Neural progenitor cell (in vitro differentiated cells): ENCODE data around the gene JPH3. TPM values are rescaled to one million over a fixed set of nuclear protein-coding genes. Genes with fewer than 3 reads are reported as not detected.

Experiments used
- DNase-seq: peaks from one replicate; pipeline ENCODE4 v3.0.0-alpha.2; 2016; ENCODE audit warnings: low spot score
- H2AFZ ChIP-seq: fragments of 200-600 bp; sonication (generic); replicated peaks from 2 replicates; pipeline ENCODE4 v1.6.1; 2016; ENCODE audit warnings: antibody characterized with exemption
- H3F3A ChIP-seq: fragments of 200-600 bp; sonication (generic); 2 replicates; pipeline ENCODE4 v1.6.1; 2016; ENCODE audit warnings: antibody characterized with exemption, low read depth
- H3K27ac ChIP-seq: fragments of 200-600 bp; sonication (generic); 2 replicates; pipeline ENCODE4 v1.5.1; 2016; ENCODE audit warnings: mild to moderate bottlenecking
- H3K27me3 ChIP-seq: fragments of 200-600 bp; sonication (generic); 2 replicates; pipeline ENCODE4 v1.6.1; 2016; ENCODE audit warnings: mild to moderate bottlenecking, moderate library complexity
- H3K36me3 ChIP-seq: fragments of 200-600 bp; sonication (generic); 2 replicates; pipeline ENCODE4 v1.5.1; 2016
- H3K4me1 ChIP-seq: fragments of 200-600 bp; sonication (generic); 2 replicates; pipeline ENCODE4 v1.6.1; 2016; ENCODE audit warnings: mixed run types
- H3K4me2 ChIP-seq: fragments of 200-600 bp; sonication (generic); 2 replicates; pipeline ENCODE4 v1.6.1; 2016
- H3K4me3 ChIP-seq: fragments of 200-600 bp; sonication (generic); 2 replicates; pipeline ENCODE4 v1.5.1; 2016
- H3K79me2 ChIP-seq: fragments of 200-600 bp; sonication (generic); 2 replicates; pipeline ENCODE4 v1.6.1; 2016; ENCODE audit warnings: low read depth
- H3K9ac ChIP-seq: fragments of 200-600 bp; sonication (generic); 2 replicates; pipeline ENCODE4 v1.6.1; 2016
- H3K9me3 ChIP-seq: fragments of 200-600 bp; sonication (generic); 2 replicates; pipeline ENCODE4 v1.5.1; 2016; ENCODE audit warnings: low read depth
- H4K20me1 ChIP-seq: fragments of 200-600 bp; sonication (generic); 2 replicates; pipeline ENCODE4 v1.6.1; 2016; ENCODE audit warnings: low read depth
- H3K27ac Mint-ChIP-seq: 3 replicates; pipeline ENCODE4 v1.8.0; 2021; ENCODE audit warnings: mixed read lengths
- H3K27me3 Mint-ChIP-seq: 2 replicates; pipeline ENCODE4 v1.8.0; 2022; ENCODE audit warnings: low read depth, mild to moderate bottlenecking, inconsistent platforms, moderate library complexity, mixed read lengths; ENCODE audit not compliant: insufficient read depth
- H3K36me3 Mint-ChIP-seq: 3 replicates; pipeline ENCODE4 v1.8.0; 2021; ENCODE audit warnings: mixed read lengths
- H3K4me1 Mint-ChIP-seq: 3 replicates; pipeline ENCODE4 v1.8.0; 2021; ENCODE audit warnings: mixed read lengths
- H3K4me3 Mint-ChIP-seq: 3 replicates; pipeline ENCODE4 v1.8.0; 2021; ENCODE audit warnings: mild to moderate bottlenecking, moderate library complexity, mixed read lengths
- H3K9me3 Mint-ChIP-seq: 3 replicates; pipeline ENCODE4 v1.8.0; 2020; ENCODE audit warnings: mixed read lengths
- EZH2 ChIP-seq: fragments of 200-600 bp; sonication (generic); IDR thresholded peaks from 2 replicates; pipeline ENCODE4 v1.6.1; 2017; ENCODE audit warnings: antibody characterized with exemption, mild to moderate bottlenecking, moderate library complexity
- EZH2phosphoT487 ChIP-seq: fragments of 200-600 bp; sonication (generic); IDR thresholded peaks from 2 replicates; pipeline ENCODE4 v1.6.1; 2017; ENCODE audit warnings: antibody characterized with exemption
- total RNA-seq: library from RNA; depleted of rRNA; stranded (reverse); fragments of >200 nt; gene quantifications from 2 replicates; pipeline ENCODE4 v1.2.3, GENCODE V29; 2015; ENCODE audit warnings: low replicate concordance
- TF ChIP-seq, protein P1 (sequence below): fragments of 200-600 bp; sonication (generic); IDR thresholded peaks from 2 replicates; pipeline ENCODE4 v1.5.1; 2017; ENCODE audit warnings: antibody characterized with exemption, mild to moderate bottlenecking

Gene JPH3
- total RNA-seq, 1 donor from 2014 or later = 7.1 TPM

- H3K9me3 ChIP-seq = no peaks in the 10 kb centered on the region
- H3K4me1 Mint-ChIP-seq = peaks cover 23% of the 10 kb centered on the region
- H3K36me3 ChIP-seq = no peaks in the 10 kb centered on the region
- H3K79me2 ChIP-seq = no peaks in the 10 kb centered on the region
- no peaks in the 10 kb centered on the region for H3K4me1 ChIP-seq
- H3K9ac ChIP-seq = no peak overlapping the region
- H3K27me3 ChIP-seq = no peaks in the 10 kb centered on the region
- TF ChIP-seq, protein P1, sequence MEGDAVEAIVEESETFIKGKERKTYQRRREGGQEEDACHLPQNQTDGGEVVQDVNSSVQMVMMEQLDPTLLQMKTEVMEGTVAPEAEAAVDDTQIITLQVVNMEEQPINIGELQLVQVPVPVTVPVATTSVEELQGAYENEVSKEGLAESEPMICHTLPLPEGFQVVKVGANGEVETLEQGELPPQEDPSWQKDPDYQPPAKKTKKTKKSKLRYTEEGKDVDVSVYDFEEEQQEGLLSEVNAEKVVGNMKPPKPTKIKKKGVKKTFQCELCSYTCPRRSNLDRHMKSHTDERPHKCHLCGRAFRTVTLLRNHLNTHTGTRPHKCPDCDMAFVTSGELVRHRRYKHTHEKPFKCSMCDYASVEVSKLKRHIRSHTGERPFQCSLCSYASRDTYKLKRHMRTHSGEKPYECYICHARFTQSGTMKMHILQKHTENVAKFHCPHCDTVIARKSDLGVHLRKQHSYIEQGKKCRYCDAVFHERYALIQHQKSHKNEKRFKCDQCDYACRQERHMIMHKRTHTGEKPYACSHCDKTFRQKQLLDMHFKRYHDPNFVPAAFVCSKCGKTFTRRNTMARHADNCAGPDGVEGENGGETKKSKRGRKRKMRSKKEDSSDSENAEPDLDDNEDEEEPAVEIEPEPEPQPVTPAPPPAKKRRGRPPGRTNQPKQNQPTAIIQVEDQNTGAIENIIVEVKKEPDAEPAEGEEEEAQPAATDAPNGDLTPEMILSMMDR = no peak
- TF ChIP-seq EZH2 (no peak), EZH2phosphoT487 (no peak)
- no peak overlapping the region for H3K27ac Mint-ChIP-seq
- DNase-seq = no peak
- peaks cover 8% of the 10 kb centered on the region for H3K27me3 Mint-ChIP-seq
- no peak overlapping the region for H3K4me2 ChIP-seq
- H4K20me1 ChIP-seq = no peaks in the 10 kb centered on the region
- no peak overlapping the region for H2AFZ ChIP-seq
- H3K9me3 Mint-ChIP-seq = no peaks in the 10 kb centered on the region
- H3K36me3 Mint-ChIP-seq = no peaks in the 10 kb centered on the region
- H3F3A ChIP-seq = peaks cover 3% of the 10 kb centered on the region
- H3K4me3 ChIP-seq = no peak overlapping the region
- no peak overlapping the region for H3K27ac ChIP-seq
- no peak overlapping the region for H3K4me3 Mint-ChIP-seq
These were observed 21.4 kb upstream of the JPH3 start for GRCh38 chr16:87580855-87581261.

DNA sequence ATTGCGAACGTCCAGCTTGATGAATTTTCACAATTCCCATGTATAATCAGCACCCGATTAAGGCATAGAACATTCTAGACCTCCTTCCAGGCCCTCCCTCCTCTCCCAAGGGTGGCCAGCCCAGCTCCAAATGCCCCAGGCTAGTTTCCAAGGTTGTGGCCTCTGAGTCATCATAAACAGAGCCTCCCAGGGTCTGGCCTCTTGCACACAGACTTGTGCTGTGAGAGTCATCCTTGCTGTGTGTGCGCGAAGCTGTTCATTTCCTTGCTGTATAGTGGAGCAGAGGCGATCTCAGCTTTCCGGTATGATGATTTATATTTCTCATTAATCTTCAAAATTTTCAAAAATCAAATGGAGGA, 20.5 kb upstream of the JPH3 start:
- Histone ChIP-seq H3K4me1 (no peaks in the 10 kb centered on the region), H3K9me3 (no peaks in the 10 kb centered on the region), H3F3A (no peaks in the 10 kb centered on the region), H2AFZ (no peak overlapping the region), H4K20me1 (no peaks in the 10 kb centered on the region), H3K9ac (no peak overlapping the region), H3K27me3 (no peaks in the 10 kb centered on the region), H3K4me2 (no peak overlapping the region), H3K36me3 (no peaks in the 10 kb centered on the region), H3K4me3 (no peak overlapping the region), H3K79me2 (no peaks in the 10 kb centered on the region), H3K27ac (no peak overlapping the region)
- H3K36me3 Mint-ChIP-seq = no peaks in the 10 kb centered on the region
- no peaks in the 10 kb centered on the region for H3K9me3 Mint-ChIP-seq
- no peak for DNase-seq
- TF ChIP-seq EZH2phosphoT487 (no peak), EZH2 (no peak)
- TF ChIP-seq, protein P1 = no peak
- H3K27ac Mint-ChIP-seq = no peak overlapping the region
- peaks cover 26% of the 10 kb centered on the region for H3K4me1 Mint-ChIP-seq
- H3K4me3 Mint-ChIP-seq = peak overlapping the region; percentile 33
- peaks cover 9% of the 10 kb centered on the region for H3K27me3 Mint-ChIP-seq

GRCh38 chr16:87582216-87582965, 19.9 kb upstream of the JPH3 start:
- peak; percentile 35 for DNase-seq
- Mint-ChIP-seq H3K27me3 (peaks cover 11% of the 10 kb centered on the region), H3K36me3 (no peaks in the 10 kb centered on the region), H3K9me3 (no peaks in the 10 kb centered on the region), H3K27ac (no peak overlapping the region), H3K4me1 (peaks cover 26% of the 10 kb centered on the region), H3K4me3 (no peak overlapping the region)
- no peaks in the 10 kb centered on the region for H3K9me3 ChIP-seq
- H3F3A ChIP-seq = no peaks in the 10 kb centered on the region
- no peaks in the 10 kb centered on the region for H3K27me3 ChIP-seq
- no peak overlapping the region for H2AFZ ChIP-seq
- H3K4me3 ChIP-seq = no peak overlapping the region
- H3K36me3 ChIP-seq = no peaks in the 10 kb centered on the region
- H3K79me2 ChIP-seq = no peaks in the 10 kb centered on the region
- H3K4me2 ChIP-seq = no peak overlapping the region
- no peak for TF ChIP-seq EZH2
- TF ChIP-seq EZH2phosphoT487 = no peak
- TF ChIP-seq, protein P1 = no peak
- H3K27ac ChIP-seq = no peak overlapping the region
- H3K4me1 ChIP-seq = no peaks in the 10 kb centered on the region
- H3K9ac ChIP-seq = no peak overlapping the region
- H4K20me1 ChIP-seq = no peaks in the 10 kb centered on the region
